Mesodermal cell (in vitro differentiated cells): ENCODE results near the gene FTO.

Source experiments
- H3K27ac ChIP-seq: 2 replicates; pipeline ENCODE4 v1.7.0; 2013; ENCODE audit warnings: mild to moderate bottlenecking, low read depth, low read length, moderate library complexity; ENCODE audit not compliant: severe bottlenecking
- H3K36me3 ChIP-seq: 2 replicates; pipeline ENCODE4 v1.7.1; 2013; ENCODE audit warnings: mild to moderate bottlenecking, low read length, moderate library complexity; ENCODE audit not compliant: control insufficient read depth, insufficient read depth
- H3K4me1 ChIP-seq: one replicate; pipeline ENCODE4 v1.7.1; 2013; ENCODE audit warnings: mild to moderate bottlenecking, low read length; ENCODE audit not compliant: insufficient read depth, control insufficient read depth, poor library complexity, severe bottlenecking
- H3K4me3 ChIP-seq: 2 replicates; pipeline ENCODE4 v1.7.0; 2013; ENCODE audit warnings: low read length, control low read depth, mild to moderate bottlenecking; ENCODE audit not compliant: insufficient read depth, poor library complexity, severe bottlenecking; ENCODE audit errors: extremely low read depth
- H3K9me3 ChIP-seq: 2 replicates; pipeline ENCODE4 v1.7.1; 2013; ENCODE audit warnings: mild to moderate bottlenecking, low read length, moderate library complexity; ENCODE audit not compliant: control insufficient read depth
- WGBS, 2 experiments: methylation state at CpG; one replicate each; pipeline ENCODE4 v1.1.5; 2013; ENCODE audit warnings: missing lambda C conversion rate in 2 of 2; ENCODE audit not compliant: insufficient coverage in 2 of 2; 5-methylcytosine and 5-hydroxymethylcytosine counted together

The FTO gene

GRCh38 chr16:53998966-53999522 lies 295.1 kb downstream of the FTO start:
- Histone ChIP-seq H3K4me3 (no peak overlapping the region), H3K36me3 (no peaks in the 10 kb centered on the region), H3K4me1 (no peaks in the 10 kb centered on the region), H3K9me3 (no peaks in the 10 kb centered on the region), H3K27ac (no peak overlapping the region)
- 89% methylated on average over 5 of the region's 5 CpGs; no CpG with 5 or more reads in 1 of the 2 experiments for WGBS, 2 experiments

- Histone ChIP-seq H3K36me3 (no peaks in the 10 kb centered on the region), H3K9me3 (no peaks in the 10 kb centered on the region), H3K27ac (no peak overlapping the region), H3K4me3 (no peak overlapping the region), H3K4me1 (no peaks in the 10 kb centered on the region)
- WGBS, 2 experiments: 92 to 96% methylated on average over 2 to 4 of the region's 4 CpGs
These were observed 295.9 kb downstream of the FTO start for GRCh38 chr16:53999841-54000240.

- Histone ChIP-seq H3K9me3 (no peaks in the 10 kb centered on the region), H3K4me1 (no peaks in the 10 kb centered on the region), H3K4me3 (no peak overlapping the region), H3K36me3 (no peaks in the 10 kb centered on the region), H3K27ac (no peak overlapping the region)
- no CpG with 5 or more reads among the region's 5 CpGs for WGBS, 2 experiments
These were observed 296.4 kb downstream of the FTO start for GRCh38 chr16:54000361-54000760.

- H3K4me3 ChIP-seq: no peak overlapping the region
- WGBS, 2 experiments: 100% methylated on average over 3 of the region's 4 CpGs
- peaks cover 5% of the 10 kb centered on the region for H3K36me3 ChIP-seq
- H3K27ac ChIP-seq: no peak overlapping the region
- no peaks in the 10 kb centered on the region for H3K4me1 ChIP-seq
- no peaks in the 10 kb centered on the region for H3K9me3 ChIP-seq
These were observed 302.7 kb downstream of the FTO start for GRCh38 chr16:54006693-54007092.

GRCh38 chr16:54007504-54007903 lies 303.5 kb downstream of the FTO start:
- Histone ChIP-seq H3K9me3 (peaks cover 5% of the 10 kb centered on the region), H3K4me1 (no peaks in the 10 kb centered on the region), H3K4me3 (no peak overlapping the region), H3K36me3 (peaks cover 5% of the 10 kb centered on the region), H3K27ac (no peak overlapping the region)
- WGBS, 2 experiments: 100% methylated on average over 1 of the region's 2 CpGs; no CpG with 5 or more reads in 1 of the 2 experiments

GRCh38 chr16:54009464-54010176 lies 305.7 kb downstream of the FTO start:
- no peak overlapping the region for H3K4me3 ChIP-seq
- H3K36me3 ChIP-seq: peaks cover 5% of the 10 kb centered on the region
- peaks cover 11% of the 10 kb centered on the region for H3K9me3 ChIP-seq
- 94 to 97% methylated on average over 7 to 8 of the region's 9 CpGs for WGBS, 2 experiments
- H3K4me1 ChIP-seq: no peaks in the 10 kb centered on the region
- no peak overlapping the region for H3K27ac ChIP-seq

- peaks cover 11% of the 10 kb centered on the region for H3K9me3 ChIP-seq
- WGBS, 2 experiments: 100% methylated on average over 1 of the region's 2 CpGs; no CpG with 5 or more reads in 1 of the 2 experiments
- H3K4me3 ChIP-seq: no peak overlapping the region
- no peaks in the 10 kb centered on the region for H3K36me3 ChIP-seq
- no peak overlapping the region for H3K27ac ChIP-seq
- no peaks in the 10 kb centered on the region for H3K4me1 ChIP-seq
These were observed 311.2 kb downstream of the FTO start for GRCh38 chr16:54015147-54015546.

GRCh38 chr16:54022362-54022761 lies 318.4 kb downstream of the FTO start:
- Histone ChIP-seq H3K4me1 (no peaks in the 10 kb centered on the region), H3K4me3 (no peak overlapping the region), H3K36me3 (no peaks in the 10 kb centered on the region), H3K9me3 (no peaks in the 10 kb centered on the region), H3K27ac (no peak overlapping the region)
- 100% methylated on average over 1 of the region's 1 CpG; no CpG with 5 or more reads in 1 of the 2 experiments for WGBS, 2 experiments

GRCh38 chr16:54026456-54026855 lies 322.5 kb downstream of the FTO start:
- Histone ChIP-seq H3K36me3 (no peaks in the 10 kb centered on the region), H3K9me3 (peaks cover 6% of the 10 kb centered on the region), H3K27ac (no peak overlapping the region), H3K4me1 (no peaks in the 10 kb centered on the region), H3K4me3 (no peak overlapping the region)
- WGBS, 2 experiments: no CpG with 5 or more reads among the region's 1 CpG

GRCh38 chr16:54027062-54027461 lies 323.1 kb downstream of the FTO start:
- WGBS, 2 experiments: 81 to 97% methylated on average over 2 to 3 of the region's 4 CpGs

GRCh38 chr16:54027558-54027957 lies 323.6 kb downstream of the FTO start:
- Histone ChIP-seq H3K9me3 (peaks cover 6% of the 10 kb centered on the region), H3K36me3 (no peaks in the 10 kb centered on the region), H3K4me1 (no peaks in the 10 kb centered on the region), H3K4me3 (no peak overlapping the region), H3K27ac (no peak overlapping the region)
- WGBS, 2 experiments: no CpG with 5 or more reads among the region's 1 CpG

More at GRCh38 chr16:54027062-54027461, 323.1 kb downstream of the FTO start:
- Histone ChIP-seq H3K9me3 (peaks cover 6% of the 10 kb centered on the region), H3K36me3 (no peaks in the 10 kb centered on the region), H3K4me1 (no peaks in the 10 kb centered on the region), H3K27ac (no peak overlapping the region), H3K4me3 (no peak overlapping the region)
